ENCODE data around the gene FRA10AC1.

The FRA10AC1 gene

DNA sequence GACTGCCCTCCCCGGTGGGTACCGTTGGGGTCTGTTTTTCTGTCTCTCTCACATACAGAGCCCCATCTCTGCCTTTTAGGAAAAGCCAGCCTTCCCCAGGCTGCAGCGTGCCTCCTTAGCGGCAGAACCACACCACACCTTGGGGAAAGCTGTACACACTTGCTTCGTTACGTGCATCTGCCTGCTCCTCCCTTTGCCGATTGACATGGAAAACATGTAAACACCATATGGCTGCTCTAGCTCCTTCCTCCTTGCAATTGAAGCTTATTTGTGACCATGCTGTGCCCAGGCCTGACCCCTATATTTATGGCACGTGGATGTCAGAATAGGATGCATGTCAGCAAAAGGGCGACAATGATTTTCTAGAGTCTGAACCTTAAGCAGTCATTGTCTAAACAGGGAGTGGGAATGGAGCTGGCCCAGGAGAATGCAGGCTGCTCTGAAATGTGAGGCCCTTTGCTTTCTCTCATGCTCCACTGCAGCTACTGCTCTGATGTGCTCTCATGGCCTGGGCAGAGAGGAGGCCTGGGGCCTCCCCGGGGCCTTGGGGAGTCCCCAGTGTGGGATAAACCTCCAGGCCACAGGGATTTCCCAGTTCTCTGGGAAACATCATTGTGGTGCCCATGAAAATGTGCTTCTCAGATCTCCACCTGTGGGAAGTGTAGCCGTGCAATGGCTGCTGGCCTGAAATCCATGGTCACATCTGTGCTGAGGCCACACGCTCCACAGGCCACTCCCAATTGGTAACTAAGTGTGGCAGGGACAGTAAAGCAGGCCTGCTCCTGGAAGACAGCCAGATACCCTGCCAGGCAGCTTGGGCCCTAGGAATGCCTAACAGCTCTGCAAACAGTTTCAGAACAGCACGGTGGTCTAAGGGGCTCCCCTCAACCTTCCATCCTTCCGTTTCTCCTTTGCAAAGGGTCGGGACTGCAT lies 71.5 kb downstream of the FRA10AC1 start:
- no peak for DNase-seq (ENCODE audit: low read depth in 2 of 3, low spot score in 2 of 3)

DNA sequence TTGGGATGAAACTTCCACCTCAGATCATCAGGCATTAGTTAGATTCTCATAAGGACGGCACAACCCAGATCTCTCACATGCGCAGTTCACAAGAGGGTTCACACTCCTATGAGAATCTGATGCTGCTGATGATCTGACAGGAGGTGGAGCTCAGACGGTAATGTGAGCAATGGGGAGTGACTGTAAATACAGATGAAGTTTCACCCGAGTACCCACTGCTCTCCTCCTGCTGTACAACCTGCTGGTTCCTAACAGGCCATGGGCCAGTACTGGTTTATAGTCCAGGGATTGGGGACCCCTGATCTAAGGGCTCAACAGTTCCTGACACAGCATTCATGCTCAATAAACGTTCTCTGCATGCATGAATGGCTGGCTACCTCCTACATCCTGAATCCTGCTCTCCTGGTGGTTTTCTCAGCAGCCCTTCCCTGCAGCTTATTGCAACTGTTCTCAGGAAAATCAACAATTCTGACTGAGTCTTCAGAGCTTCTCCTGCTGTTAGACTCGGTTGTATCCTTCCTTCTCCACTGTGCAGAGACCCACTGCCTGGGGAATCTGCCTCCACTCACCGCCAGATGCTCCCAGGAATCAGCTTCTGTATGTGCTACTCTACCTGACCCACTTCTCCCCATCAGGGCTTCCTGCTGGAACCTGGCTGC lies 72.6 kb downstream of the FRA10AC1 start:
- no peak for DNase-seq (ENCODE audit: low read depth in 2 of 3, low spot score in 2 of 3)

- no peak for DNase-seq (ENCODE audit: low read depth in 2 of 3, low spot score in 2 of 3)
Observed at GRCh38 chr10:93628858-93629257, 73.5 kb downstream of the FRA10AC1 start.

GRCh38 chr10:93622942-93623341 lies 79.5 kb downstream of the FRA10AC1 start:
- DNase-seq (ENCODE audit: low read depth in 2 of 3, low spot score in 2 of 3), result no peak

DNA sequence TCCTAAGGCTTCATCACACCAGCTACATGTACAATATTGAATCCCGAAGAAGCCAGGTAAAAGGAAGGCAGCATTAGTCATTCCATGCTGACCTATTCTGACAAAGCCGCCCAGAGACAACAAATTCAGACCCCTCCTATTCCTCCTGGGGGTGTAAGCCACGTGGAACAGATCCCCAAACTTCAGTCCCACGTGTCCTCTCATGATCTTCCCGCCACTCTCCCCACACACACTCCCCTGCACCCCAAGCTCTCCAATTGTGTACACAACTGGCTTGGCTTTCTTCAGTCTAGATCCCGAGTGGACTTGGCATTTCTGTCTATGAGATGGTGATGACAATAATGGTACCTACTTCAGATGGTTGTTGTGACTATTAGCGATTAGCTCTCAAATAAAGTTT lies 81.5 kb downstream of the FRA10AC1 start:
- DNase-seq (ENCODE audit: low read depth in 2 of 3, low spot score in 2 of 3), result no peak
